K562 (cell line): Measurements from ENCODE around the gene HOXD9. TPM values are rescaled to one million over a fixed set of nuclear protein-coding genes. Genes with fewer than 3 reads are reported as not detected.
A peak's percentile ranks its signal among the peaks of the same experiment; 100 is the strongest.

Experiments
- ATAC-seq: fragments of 200-7000 bp; cut with Tn5 transposase; 3 replicates; pipeline ENCODE4 v1.9.1; 2020; ENCODE audit warnings: moderate library complexity
- BruUV-seq: library from RNA; stranded (reverse); fragments of 400-500 nt; replicated peaks from 2 replicates; lab custom pipeline; 2021; lab: Mats Ljungman, UMichigan
- CTCF ChIA-PET: fragments of 300-600 bp; formaldehyde crosslinking; extraction: SDS; loops from one replicate; lab custom pipeline; 2021; ENCODE audit warnings: low intra/inter-chr PET ratio; lab: Yijun Ruan, JAX
- POLR2A ChIA-PET: fragments of 300-600, 350-650 bp; sonication (Branson Sonifier 250); formaldehyde crosslinking; extraction: SDS; loops from one replicate; lab custom pipeline; 2021; ENCODE audit warnings: antibody characterized with exemption, inconsistent platforms; lab: Yijun Ruan, JAX
- DNase-seq, 4 experiments: peaks; one replicate each; pipeline versions ENCODE4 v3.0.0 to v3.0.0-alpha.2; 2011 to 2018; ENCODE audit warnings: low spot score in 3 of 4, mixed read lengths in 3 of 4; ENCODE audit errors: extremely low read depth in 1 of 4
- FAIRE-seq: peaks from 2 replicates; lab custom pipeline; 2011; peaks lifted over from hg19 to GRCh38; lab: Jason Lieb, UNC
- H2AFZ ChIP-seq: 2 replicates; pipeline ENCODE4 v1.6.0; 2011; ENCODE audit warnings: low read depth, low read length, control low read depth, inconsistent platforms
- H3K27ac ChIP-seq: fragments of 200-600 bp; 3 replicates; pipeline ENCODE4 v1.8.0; 2011; ENCODE audit warnings: low read depth, mild to moderate bottlenecking, control low read depth, inconsistent platforms, low read length, moderate library complexity, mixed read lengths; ENCODE audit errors: extremely low read depth
- H3K27me3 ChIP-seq, 2 experiments: fragments of 300-600 bp in 1 of 2; 2 replicates in 1 of 2; 3 replicates in 1 of 2; pipeline versions ENCODE4 v1.6.0 to v1.8.0; 2011; ENCODE audit warnings: inconsistent platforms in 2 of 2, low read length in 2 of 2, mild to moderate bottlenecking in 1 of 2, mixed read lengths in 1 of 2, moderate library complexity in 1 of 2; ENCODE audit not compliant: control insufficient read depth in 2 of 2, insufficient read depth in 2 of 2
- H3K36me3 ChIP-seq: fragments of 300-600 bp; 3 replicates; pipeline ENCODE4 v1.8.0; 2011; ENCODE audit warnings: mild to moderate bottlenecking, low read length, inconsistent platforms; ENCODE audit not compliant: control insufficient read depth, insufficient read depth
- H3K4me1 ChIP-seq, 2 experiments: fragments of 200-600 bp in 1 of 2; replicated peaks in 1 of 2; 2 replicates in 1 of 2; 3 replicates in 1 of 2; pipeline versions ENCODE4 v1.5.1 to v1.8.0; 2011; ENCODE audit warnings: inconsistent platforms in 2 of 2, low read length in 2 of 2, mild to moderate bottlenecking in 1 of 2, mixed read lengths in 1 of 2, moderate library complexity in 1 of 2; ENCODE audit not compliant: control insufficient read depth in 2 of 2, insufficient read depth in 2 of 2
- H3K4me2 ChIP-seq: 2 replicates; pipeline ENCODE4 v1.6.1; 2011; ENCODE audit warnings: low read length, control low read depth, inconsistent platforms, mixed read lengths; ENCODE audit not compliant: insufficient read depth
- H3K4me3 ChIP-seq: fragments of 200-600 bp; sonication (generic), shearing (Covaris generic); 2 replicates; pipeline ENCODE4 v1.5.1; 2016; ENCODE audit warnings: control low read depth, inconsistent platforms
- H3K79me2 ChIP-seq: fragments of 200-600 bp; 3 replicates; pipeline ENCODE4 v1.8.0; 2011; ENCODE audit warnings: low read length, inconsistent platforms; ENCODE audit not compliant: control insufficient read depth, insufficient read depth
- H3K9ac ChIP-seq, 2 experiments: 2 replicates each; pipeline versions ENCODE4 v1.6.0 to v1.6.1; 2011; ENCODE audit warnings: low read depth in 2 of 2, low read length in 2 of 2, control low read depth in 1 of 2, inconsistent platforms in 1 of 2, mild to moderate bottlenecking in 1 of 2, mixed read lengths in 1 of 2; ENCODE audit not compliant: insufficient read depth in 1 of 2
- H3K9me1 ChIP-seq: one replicate; pipeline ENCODE4 v1.6.0; 2011; ENCODE audit warnings: inconsistent platforms, mild to moderate bottlenecking, low read length, moderate library complexity; ENCODE audit not compliant: control insufficient read depth, insufficient read depth
- H3K9me3 ChIP-seq: replicated peaks from 2 replicates; pipeline ENCODE4 v1.5.1; 2011; ENCODE audit warnings: low read depth, low read length, inconsistent platforms; ENCODE audit not compliant: control insufficient read depth, insufficient read depth
- H4K20me1 ChIP-seq: replicated peaks from 2 replicates; pipeline ENCODE4 v1.6.1; 2011; ENCODE audit warnings: low read length, inconsistent platforms, mixed read lengths; ENCODE audit not compliant: control insufficient read depth, insufficient read depth
- CBX5 ChIP-seq: IDR thresholded peaks from 2 replicates; pipeline ENCODE4 v1.6.1; 2014; ENCODE audit warnings: low read depth, borderline replicate concordance
- E2F3 ChIP-seq: fragments of 250-450 bp; sonication (Bioruptor Pico); IDR thresholded peaks from 2 replicates; pipeline ENCODE4 v1.4.0; 2020; ENCODE audit warnings: mild to moderate bottlenecking
- ETS2 ChIP-seq: IDR thresholded peaks from 2 replicates; pipeline ENCODE4 v1.6.1; 2016; ENCODE audit warnings: borderline replicate concordance, missing genetic modification characterization, mild to moderate bottlenecking, moderate library complexity, missing compliant biosample characterization; ENCODE audit not compliant: poor library complexity, severe bottlenecking
- L3MBTL2 ChIP-seq: fragments of 450-650 bp; IDR thresholded peaks from 2 replicates; pipeline ENCODE4 v1.6.1; 2016; ENCODE audit warnings: mild to moderate bottlenecking, moderate library complexity
- MAFF ChIP-seq: IDR thresholded peaks from 2 replicates; pipeline ENCODE4 v1.6.1; 2012; ENCODE audit warnings: low read length, improper control_type of control experiment
- MXD1 ChIP-seq: fragments of 250-450 bp; sonication (Bioruptor Pico); IDR thresholded peaks from 2 replicates; pipeline ENCODE4 v1.8.0; 2021; ENCODE audit warnings: borderline replicate concordance, mild to moderate bottlenecking, moderate library complexity; ENCODE audit not compliant: poor library complexity, severe bottlenecking
- NRF1 ChIP-seq, 2 experiments: fragments of 450-650 bp; IDR thresholded peaks in 1 of 2; conservative IDR thresholded peaks in 1 of 2; 2 replicates each; pipeline ENCODE4 v1.6.1; 2014; ENCODE audit warnings: mild to moderate bottlenecking in 2 of 2
- SMAD3 ChIP-seq: fragments of 450-650 bp; formaldehyde crosslinking; conservative IDR thresholded peaks from 2 replicates; pipeline ENCODE4 v1.4.0; 2020; ENCODE audit warnings: mild to moderate bottlenecking
- SMC3 ChIP-seq: conservative IDR thresholded peaks from 2 replicates; pipeline ENCODE4 v1.6.1; 2011; ENCODE audit warnings: low read depth, low read length, improper control_type of control experiment; ENCODE audit not compliant: insufficient read depth
- SOX6 ChIP-seq: fragments of 450-650 bp; IDR thresholded peaks from 2 replicates; pipeline ENCODE4 v1.6.1; 2014; ENCODE audit warnings: mild to moderate bottlenecking
- TCF15 ChIP-seq: fragments of 250-450 bp; sonication (Bioruptor Pico); IDR thresholded peaks from 2 replicates; pipeline ENCODE4 v1.8.0; 2022; ENCODE audit warnings: moderate library complexity, mild to moderate bottlenecking, inconsistent platforms
- TFAP4 ChIP-seq: sonication (generic); formaldehyde crosslinking; IDR thresholded peaks from 2 replicates; pipeline ENCODE4 v1.8.0; 2022; ENCODE audit warnings: missing genetic modification reagents, mild to moderate bottlenecking, moderate library complexity, borderline replicate concordance
- ZNF512 ChIP-seq: IDR thresholded peaks from 2 replicates; pipeline ENCODE4 v1.6.1; 2016; ENCODE audit warnings: missing genetic modification characterization, missing compliant biosample characterization
- ZNF740 ChIP-seq, 3 experiments: fragments of 200-800 bp in 1 of 3; sonication (Bioruptor generic) in 1 of 3; sonication (generic) in 1 of 3; formaldehyde crosslinking in 1 of 3; IDR thresholded peaks; 2 replicates each; pipeline versions ENCODE4 v1.6.1 to v1.8.0; 2016 to 2022; ENCODE audit warnings: mild to moderate bottlenecking in 2 of 3, missing compliant biosample characterization in 2 of 3, missing genetic modification characterization in 2 of 3, missing genetic modification reagents in 1 of 3
- ZNF780A ChIP-seq: fragments of 250-450 bp; sonication (Bioruptor Pico); IDR thresholded peaks from 2 replicates; pipeline ENCODE4 v1.5.0; 2021; ENCODE audit warnings: mild to moderate bottlenecking
- WGBS: fragments of 100-300 bp; shearing (Covaris generic); methylation state at CpG from one replicate; pipeline ENCODE4 v1.1.6; 2016; ENCODE audit warnings: low coverage, mixed read lengths; ENCODE audit not compliant: insufficient coverage; ENCODE audit errors: missing lambda C conversion rate; 5-methylcytosine and 5-hydroxymethylcytosine counted together
- in situ Hi-C: fragments of 300-500 bp; cut with MboI; formaldehyde crosslinking; loops from 4 replicates; pipeline ENCODE4 v1.15.0; 2018; ENCODE audit warnings: inconsistent platforms, mixed read lengths
- intact Hi-C: fragments of 100-400 bp; cut with micrococcal nuclease; formaldehyde crosslinking; loops from 2 replicates; pipeline ENCODE4 v1.14.2; 2022
- polyA plus RNA-seq, 8 experiments: library from polyadenylated mRNA; depleted of rRNA in 4 of 8; stranded (reverse) in 5 of 8; unstranded in 3 of 8; fragments of >200 nt; fragmentation: Nextera tagmentation in 2 of 8; fragmentation: Illumina TruSeq in 1 of 8; extraction: Ambion mirVana in 2 of 8; extraction: Trizol in 1 of 8; gene quantifications; 2 replicates each; pipeline versions ENCODE4 v1.2.1 to v1.2.3, GENCODE V29; 2011 to 2014; ENCODE audit warnings: inconsistent platforms in 1 of 8, missing spikeins in 1 of 8
- total RNA-seq, 7 experiments: library from RNA; depleted of rRNA in 6 of 7; stranded (reverse); fragments of >200 nt in 6 of 7; fragmentation: Illumina TruSeq in 2 of 7; extraction: Trizol in 2 of 7; gene quantifications; 2 replicates each; pipeline versions ENCODE4 v1.2.1 to v1.2.3, GENCODE V29; 2011 to 2021; ENCODE audit warnings: low replicate concordance in 1 of 7

The HOXD9 gene
- total and polyA plus RNA-seq, 9 of the 15 experiments (the other 6 are each of a cell fraction or from before 2014, with no cell fraction given), result not detected

GRCh38 chr2:176096986-176097819, 25.3 kb upstream of the HOXD9 start:
- H3K27me3 ChIP-seq, result peaks cover 70 to 80% of the 10 kb centered on the region in 2 experiments
- H3K27ac ChIP-seq, result no peak overlapping the region
- intact Hi-C loops, result loop anchor here (1.0 to 5.0 kb wide), 6 partner anchors 220 to 1350 kb away; no protein-coding TSS in a partner anchor
- WGBS, result 1% methylated on average over 40 of the region's 45 CpGs
- H3K9me3 ChIP-seq, result no peaks in the 10 kb centered on the region
- peak overlapping the region; percentile 72 for H3K4me2 ChIP-seq
- H2AFZ ChIP-seq, result peak overlapping the region; percentile 79
- ChIA-PET CTCF (interaction anchor here (0.6 to 2.7 kb wide), 10 partner anchors 9 to 1066 kb away, joined by 3 to 13 read pairs (median 3); no protein-coding TSS in a partner anchor), POLR2A (interaction anchor here (0.6 to 0.7 kb wide), 2 partner anchors 695 to 925 kb away, joined by 3 read pairs; no protein-coding TSS in a partner anchor)
- no peaks in the 10 kb centered on the region for H3K36me3 ChIP-seq
- no peaks in the 10 kb centered on the region for H3K9me1 ChIP-seq
- H3K79me2 ChIP-seq, result no peaks in the 10 kb centered on the region
- H3K4me3 ChIP-seq, result peak overlapping the region; percentile 29
- peak; percentile 74 for FAIRE-seq
- BruUV-seq, result no TSS peak
- ATAC-seq, result peak; percentile 96
- DNase-seq, result peak; percentile 84 to 86 (median 84)
- in situ Hi-C loops, result loop anchor here (5.0 to 25.0 kb wide), 2 partner anchors 735 to 1060 kb away; no protein-coding TSS in a partner anchor
- H3K4me1 ChIP-seq, result peaks cover 8 to 33% of the 10 kb centered on the region in 2 experiments
- peak overlapping the region; percentile 43 to 92; a peak in 3 of 4 replicates for H3K9ac ChIP-seq
- H4K20me1 ChIP-seq, result peaks cover 17% of the 10 kb centered on the region; the same call in 1 of the 2 replicates
- TF ChIP-seq TCF15 (no peak), MXD1 (CRISPR knock-in tag) (no peak), SMC3 (peak; percentile 91), ZNF740 (CRISPR knock-in tag; IDR thresholded peaks at IDR 0.05) (no peak), ZNF740 (tag; IDR thresholded peaks at IDR 0.05) (0 out of 4 replicates have a peak, but pooled peaks of 1 of the 2 experiments have one; percentile 42), MAFF (no peak), TFAP4 (CRISPR knock-in tag) (0 out of 2 replicates have a peak, but pooled peaks have one; percentile 32), SMAD3 (CRISPR knock-in tag) (0 out of 2 replicates have a peak, but pooled peaks have one; percentile 4), E2F3 (CRISPR knock-in tag) (0 out of 2 replicates have a peak, but pooled peaks have one; percentile 21), SOX6 (no peak), L3MBTL2 (peak; percentile 88), ZNF512 (tag) (peak; percentile 46; the same call in 1 of the 2 replicates), NRF1 (conservative IDR thresholded peaks at IDR 0.05 in 1 of 2, IDR thresholded peaks at IDR 0.05 in 1 of 2) (peak; percentile 76 to 80), ZNF780A (CRISPR knock-in tag) (no peak), ETS2 (tag) (no peak), CBX5 (no peak)
